GM12872 (cell line): ENCODE measurements around the gene CD40.
A peak's percentile ranks its signal among the peaks of the same experiment; 100 is the strongest.

Experiments used
- TF ChIP-seq, protein P1 (sequence below): IDR thresholded peaks from 3 replicates; pipeline ENCODE4 v1.5.1; 2011; ENCODE audit warnings: low read depth, mild to moderate bottlenecking, low read length, moderate library complexity; ENCODE audit not compliant: insufficient read depth

Gene CD40

GRCh38 chr20:46173652-46174468 lies 55.7 kb downstream of the CD40 start:
- TF ChIP-seq, protein P1, sequence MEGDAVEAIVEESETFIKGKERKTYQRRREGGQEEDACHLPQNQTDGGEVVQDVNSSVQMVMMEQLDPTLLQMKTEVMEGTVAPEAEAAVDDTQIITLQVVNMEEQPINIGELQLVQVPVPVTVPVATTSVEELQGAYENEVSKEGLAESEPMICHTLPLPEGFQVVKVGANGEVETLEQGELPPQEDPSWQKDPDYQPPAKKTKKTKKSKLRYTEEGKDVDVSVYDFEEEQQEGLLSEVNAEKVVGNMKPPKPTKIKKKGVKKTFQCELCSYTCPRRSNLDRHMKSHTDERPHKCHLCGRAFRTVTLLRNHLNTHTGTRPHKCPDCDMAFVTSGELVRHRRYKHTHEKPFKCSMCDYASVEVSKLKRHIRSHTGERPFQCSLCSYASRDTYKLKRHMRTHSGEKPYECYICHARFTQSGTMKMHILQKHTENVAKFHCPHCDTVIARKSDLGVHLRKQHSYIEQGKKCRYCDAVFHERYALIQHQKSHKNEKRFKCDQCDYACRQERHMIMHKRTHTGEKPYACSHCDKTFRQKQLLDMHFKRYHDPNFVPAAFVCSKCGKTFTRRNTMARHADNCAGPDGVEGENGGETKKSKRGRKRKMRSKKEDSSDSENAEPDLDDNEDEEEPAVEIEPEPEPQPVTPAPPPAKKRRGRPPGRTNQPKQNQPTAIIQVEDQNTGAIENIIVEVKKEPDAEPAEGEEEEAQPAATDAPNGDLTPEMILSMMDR: no peak

DNA sequence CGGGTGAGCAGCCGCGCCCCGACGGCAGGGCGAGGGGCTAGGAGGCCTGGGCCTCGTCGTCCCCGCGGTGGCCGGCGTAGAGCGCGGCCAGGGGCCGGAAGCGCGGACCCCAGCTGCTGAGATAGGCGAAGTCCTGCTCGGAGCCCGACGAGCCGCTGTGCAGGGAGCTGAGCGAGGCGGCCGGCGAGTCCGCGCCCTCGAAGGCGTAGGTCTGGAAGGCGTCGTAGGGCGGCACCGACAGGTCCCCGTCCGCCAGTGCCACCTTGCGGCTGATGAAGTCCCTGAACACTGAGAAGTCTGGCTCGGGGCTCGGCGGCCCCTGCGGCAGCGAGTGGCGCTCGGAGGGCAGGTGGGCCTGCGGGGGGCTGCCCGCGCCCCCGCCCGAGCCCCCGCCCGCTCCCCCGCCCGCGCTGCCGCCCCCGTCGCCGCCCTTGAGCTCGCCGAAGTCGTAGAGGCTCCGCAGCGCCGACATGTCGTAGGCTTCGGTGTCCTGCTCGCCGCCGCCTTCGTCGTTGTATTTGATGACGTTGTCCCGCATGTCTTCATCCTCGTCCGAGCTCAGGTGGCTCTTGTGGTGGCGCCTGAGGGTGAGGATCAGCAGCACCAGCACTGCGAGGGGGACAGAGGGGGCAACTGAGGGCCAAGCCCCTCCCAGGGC lies 56.5 kb downstream of the CD40 start:
- TF ChIP-seq, protein P1: peak; percentile 75

DNA sequence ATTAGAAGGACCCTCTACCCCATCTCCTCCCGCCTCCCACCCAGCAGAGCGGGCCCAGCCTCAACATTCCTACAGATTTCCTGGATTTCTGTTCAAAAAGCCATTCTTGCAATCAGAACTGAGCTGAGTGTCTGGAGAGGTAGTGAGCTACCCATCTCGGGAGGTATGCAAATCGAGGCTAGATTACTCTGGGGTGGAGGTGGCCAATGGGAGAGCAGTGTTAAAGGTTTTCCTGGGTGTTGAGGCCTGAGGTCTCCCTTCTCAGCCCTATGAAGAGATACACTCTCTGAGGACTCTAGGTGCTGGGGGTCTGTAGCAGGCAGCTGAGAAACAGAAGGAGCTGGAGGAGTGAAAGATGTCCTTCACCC lies 57.0 kb downstream of the CD40 start:
- TF ChIP-seq, protein P1: no peak

GRCh38 chr20:46176739-46177378 lies 58.7 kb downstream of the CD40 start:
- TF ChIP-seq, protein P1: no peak

DNA sequence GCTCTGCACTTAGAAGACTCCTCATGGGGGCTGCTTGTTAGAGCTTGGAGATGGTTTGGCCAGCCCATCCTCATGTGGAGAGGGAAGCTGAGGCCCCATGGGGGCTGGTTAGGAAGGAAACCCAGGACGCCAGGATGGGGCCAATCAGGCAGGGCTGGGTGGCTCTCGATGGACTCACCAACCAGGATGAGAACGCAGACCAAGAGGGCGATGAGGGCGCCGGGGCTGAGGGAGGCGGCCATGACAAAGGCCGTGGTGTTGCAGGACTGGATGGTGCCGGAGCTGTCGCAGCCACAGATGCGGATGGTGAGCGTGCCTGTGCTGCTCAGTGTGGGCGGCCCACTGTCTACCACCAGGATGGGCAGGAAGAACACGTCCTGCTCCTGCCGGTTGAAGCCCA lies 59.7 kb downstream of the CD40 start:
- TF ChIP-seq, protein P1: no peak

DNA sequence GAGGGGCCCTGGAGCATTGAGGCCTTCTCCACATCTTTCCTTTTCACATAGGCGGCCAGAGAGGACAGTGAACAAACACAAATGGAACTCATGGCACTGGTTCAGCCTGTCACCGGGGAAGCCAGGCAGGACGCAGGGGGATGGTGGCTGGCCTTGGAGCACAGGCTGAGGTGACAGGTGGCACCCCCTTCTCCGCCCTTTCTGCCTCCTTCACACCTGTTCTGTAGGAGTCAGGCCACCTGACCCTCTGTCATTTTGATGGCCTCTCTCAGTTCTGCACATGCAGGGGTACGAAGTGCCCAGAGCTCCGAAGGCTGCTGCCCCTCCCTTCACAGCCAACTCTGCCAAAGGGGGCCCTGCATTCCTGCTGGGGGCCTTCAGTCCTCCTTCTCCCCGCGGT lies 60.8 kb downstream of the CD40 start:
- TF ChIP-seq, protein P1: no peak
